DMS53 treated with DMSO at 0.1 percent for 48 hours (cell line): ENCODE results near the gene ITGBL1.
A peak's percentile ranks its signal among the peaks of the same experiment; 100 is the strongest.

Experiments
- DNase-seq: peaks from one replicate; lab custom pipeline; 2025; ENCODE audit not compliant: unreplicated experiment; lab: John Stamatoyannopoulos, UW

Gene ITGBL1

GRCh38 chr13:101739382-101740178, 287.1 kb downstream of the ITGBL1 start:
- DNase-seq = no peak

- no peak for DNase-seq
These were observed 294.0 kb downstream of the ITGBL1 start for GRCh38 chr13:101746513-101746912.

- peak; percentile 9 for DNase-seq
These were observed 294.6 kb downstream of the ITGBL1 start for GRCh38 chr13:101747039-101747438.

GRCh38 chr13:101749584-101749983, 297.1 kb downstream of the ITGBL1 start:
- DNase-seq = no peak

GRCh38 chr13:101751488-101751887, 299.0 kb downstream of the ITGBL1 start:
- DNase-seq = no peak

- no peak for DNase-seq
These were observed 300.0 kb downstream of the ITGBL1 start for GRCh38 chr13:101752432-101752831.

- no peak for DNase-seq
These were observed 302.9 kb downstream of the ITGBL1 start for GRCh38 chr13:101755228-101755887.

- peak; percentile 31 for DNase-seq
These were observed 305.1 kb downstream of the ITGBL1 start for GRCh38 chr13:101757446-101758039.

GRCh38 chr13:101763191-101763590, 310.7 kb downstream of the ITGBL1 start:
- DNase-seq = no peak
